ENCODE data around the gene ART3. TPM values are rescaled to one million over a fixed set of nuclear protein-coding genes. Genes with fewer than 3 reads are reported as not detected.
A peak's percentile ranks its signal among the peaks of the same experiment; 100 is the strongest.

The ART3 gene
- total RNA-seq, 1 donor from 2014 or later = 105 TPM

- Histone ChIP-seq H3K9me3 (replicated peaks) (no peaks in the 10 kb centered on the region), H3K4me3 (no peak overlapping the region), H3K4me1 (peaks cover 53% of the 10 kb centered on the region), H3K27ac (replicated peaks) (no peak overlapping the region), H3K27me3 (ENCODE audit: low read depth) (no peaks in the 10 kb centered on the region), H3K36me3 (no peaks in the 10 kb centered on the region)
- no peak for DNase-seq
- TF ChIP-seq CTCF (IDR thresholded peaks at IDR 0.05; ENCODE audit: borderline replicate concordance) = no peak
- intact Hi-C loops (cut with micrococcal nuclease) = no loop called here
These were observed 14.2 kb downstream of the ART3 start for GRCh38 chr4:76088719-76089118.

GRCh38 chr4:76090241-76090691 is 15.8 kb downstream of the ART3 start:
- no peak for TF ChIP-seq CTCF (IDR thresholded peaks at IDR 0.05; ENCODE audit: borderline replicate concordance)
- DNase-seq = no peak
- Histone ChIP-seq H3K27ac (replicated peaks) (peak overlapping the region; percentile 39), H3K9me3 (replicated peaks) (no peaks in the 10 kb centered on the region), H3K36me3 (no peaks in the 10 kb centered on the region), H3K4me1 (peaks cover 48% of the 10 kb centered on the region), H3K4me3 (no peak overlapping the region), H3K27me3 (ENCODE audit: low read depth) (no peaks in the 10 kb centered on the region)
- intact Hi-C loops (cut with micrococcal nuclease) = no loop called here

- Histone ChIP-seq H3K27me3 (ENCODE audit: low read depth) (no peaks in the 10 kb centered on the region), H3K27ac (replicated peaks) (no peak overlapping the region), H3K4me1 (peaks cover 49% of the 10 kb centered on the region), H3K9me3 (replicated peaks) (no peaks in the 10 kb centered on the region), H3K4me3 (no peak overlapping the region), H3K36me3 (no peaks in the 10 kb centered on the region)
- TF ChIP-seq CTCF (IDR thresholded peaks at IDR 0.05; ENCODE audit: borderline replicate concordance) = no peak
- intact Hi-C loops (cut with micrococcal nuclease) = no loop called here
- no peak for DNase-seq
These were observed 16.5 kb downstream of the ART3 start for GRCh38 chr4:76091052-76091451.

GRCh38 chr4:76095568-76095967 is 21.1 kb downstream of the ART3 start:
- Histone ChIP-seq H3K27me3 (ENCODE audit: low read depth) (no peaks in the 10 kb centered on the region), H3K4me1 (peaks cover 23% of the 10 kb centered on the region), H3K27ac (replicated peaks) (no peak overlapping the region), H3K4me3 (no peak overlapping the region), H3K9me3 (replicated peaks) (no peaks in the 10 kb centered on the region), H3K36me3 (no peaks in the 10 kb centered on the region)
- intact Hi-C loops (cut with micrococcal nuclease) = no loop called here
- TF ChIP-seq CTCF (IDR thresholded peaks at IDR 0.05; ENCODE audit: borderline replicate concordance) = no peak
- no peak for DNase-seq

- no peaks in the 10 kb centered on the region for H3K27me3 ChIP-seq (ENCODE audit: low read depth)
- no peak for DNase-seq
- intact Hi-C loops (cut with micrococcal nuclease) = no loop called here
These were observed 21.6 kb downstream of the ART3 start for GRCh38 chr4:76096076-76096475.

More at GRCh38 chr4:76096076-76096475, 21.6 kb downstream of the ART3 start:
- H3K27ac ChIP-seq (replicated peaks) = no peak overlapping the region
- H3K4me1 ChIP-seq = peaks cover 18% of the 10 kb centered on the region
- no peaks in the 10 kb centered on the region for H3K36me3 ChIP-seq
- H3K4me3 ChIP-seq = no peak overlapping the region
- no peaks in the 10 kb centered on the region for H3K9me3 ChIP-seq (replicated peaks)
- no peak for TF ChIP-seq CTCF (IDR thresholded peaks at IDR 0.05; ENCODE audit: borderline replicate concordance)

All from left ventricle myocardium inferior (tissue), 1 donor.